GM23248 (cell line): Measurements from ENCODE around the gene PADI1.

Source experiments
- EZH2 ChIP-seq: fragments of 200-600 bp; sonication (generic); IDR thresholded peaks from 2 replicates; pipeline ENCODE4 v1.6.1; 2018; ENCODE audit warnings: antibody characterized with exemption, mild to moderate bottlenecking; ENCODE audit not compliant: insufficient read depth, poor library complexity, severe bottlenecking
- EZH2phosphoT487 ChIP-seq: fragments of 200-600 bp; sonication (generic); IDR thresholded peaks from 2 replicates; pipeline ENCODE4 v1.6.1; 2018; ENCODE audit warnings: antibody characterized with exemption, moderate library complexity, mild to moderate bottlenecking, low read depth; ENCODE audit not compliant: insufficient read depth

DNA sequence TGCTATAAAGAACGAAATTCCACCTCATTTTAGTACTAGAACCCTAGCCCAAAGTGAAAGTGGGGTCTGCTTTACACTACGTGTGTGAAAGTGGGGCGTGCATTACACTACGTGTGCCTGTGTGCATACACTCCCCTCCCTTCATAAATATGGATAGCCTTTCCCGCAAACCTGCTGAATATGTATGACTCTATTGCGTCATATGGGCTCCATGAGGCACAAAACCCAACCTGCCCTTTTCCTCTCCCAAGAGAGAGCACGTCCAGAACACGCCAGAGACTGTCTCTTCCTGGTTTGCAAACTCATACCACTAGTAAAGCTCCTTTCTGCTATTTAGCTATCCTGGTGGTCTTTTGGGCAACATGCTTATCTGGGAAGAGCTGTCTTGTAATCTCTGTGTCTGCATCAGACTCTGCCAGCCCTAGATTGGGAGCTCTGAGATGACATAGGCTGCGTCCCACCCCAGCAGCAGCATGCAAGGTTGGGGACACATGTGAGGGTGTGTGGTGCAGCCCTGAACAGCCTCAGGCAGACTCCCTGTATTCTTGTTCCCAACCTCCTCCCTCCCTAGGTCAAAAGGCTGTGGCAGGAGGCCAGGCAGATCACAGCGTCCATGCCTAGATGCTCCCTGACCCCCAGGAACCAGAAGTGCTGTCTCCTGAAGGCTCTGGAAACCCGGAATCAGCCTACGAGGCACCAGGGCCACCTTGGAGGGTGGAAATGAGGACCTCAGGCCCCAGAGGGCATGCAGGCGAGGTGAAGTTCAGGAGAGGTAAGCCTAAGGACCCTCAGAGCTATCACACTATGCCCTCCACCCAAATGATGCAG lies 12.3 kb upstream of the PADI1 start:
- TF ChIP-seq EZH2phosphoT487 = no peak
- no peak for TF ChIP-seq EZH2
